A549 (cell line): ENCODE measurements around the gene HTRA2. TPM values are rescaled to one million over a fixed set of nuclear protein-coding genes. Genes with fewer than 3 reads are reported as not detected.
A peak's percentile ranks its signal among the peaks of the same experiment; 100 is the strongest.

ENCODE experiments used
- ATAC-seq, 2 experiments: fragments of 200-7000 bp in 1 of 2; fragments of >200 bp in 1 of 2; cut with Nextera tagmentation in 1 of 2; cut with Tn5 transposase in 1 of 2; 3 replicates each; pipeline versions ENCODE4 v1.8.0 to v1.9.1; 2018 to 2020; ENCODE audit warnings: mild to moderate bottlenecking in 1 of 2, moderate library complexity in 1 of 2
- CTCF ChIA-PET: fragments of 300-600 bp; sonication (Branson Sonifier 250); formaldehyde crosslinking; extraction: SDS; loops from one replicate; lab custom pipeline; 2021; ENCODE audit warnings: antibody characterized with exemption, inconsistent platforms; lab: Yijun Ruan, JAX
- POLR2A ChIA-PET: fragments of 350-600 bp; formaldehyde crosslinking; extraction: SDS; loops from one replicate; lab custom pipeline; 2021; ENCODE audit warnings: antibody characterized with exemption, inconsistent platforms; lab: Yijun Ruan, JAX
- DNase-seq, 2 experiments: peaks; one replicate each; pipeline versions ENCODE4 v3.0.0 to v3.0.0-alpha.2; 2011 to 2016; ENCODE audit warnings: low read depth in 1 of 2, low spot score in 1 of 2
- FAIRE-seq: peaks from 2 replicates; lab custom pipeline; 2011; peaks lifted over from hg19 to GRCh38; lab: Jason Lieb, UNC
- H3K27ac ChIP-seq, 2 experiments: fragments of >200 bp; sonication (Bioruptor Twin); formaldehyde crosslinking; 3 replicates each; pipeline ENCODE4 v1.5.1; 2016 to 2017
- H3K4me1 ChIP-seq: fragments of >200 bp; sonication (Bioruptor Twin); formaldehyde crosslinking; 3 replicates; pipeline ENCODE4 v1.6.1; 2016
- H3K4me2 ChIP-seq: fragments of >200 bp; sonication (Bioruptor Twin); formaldehyde crosslinking; 3 replicates; pipeline ENCODE4 v1.6.1; 2016
- H3K4me3 ChIP-seq: fragments of >200 bp; sonication (Bioruptor Twin); formaldehyde crosslinking; 3 replicates; pipeline ENCODE4 v1.5.1; 2016
- H3K9me3 ChIP-seq: fragments of >200 bp; sonication (Bioruptor Twin); formaldehyde crosslinking; 3 replicates; pipeline ENCODE4 v1.6.1; 2016
- BHLHE40 ChIP-seq: IDR thresholded peaks from 2 replicates; pipeline ENCODE4 v1.6.1; 2012; ENCODE audit warnings: low read depth, low read length, inconsistent platforms
- CBX8 ChIP-seq: fragments of 200-600 bp; sonication (generic); IDR thresholded peaks from 2 replicates; pipeline ENCODE4 v1.6.1; 2016
- CHD2 ChIP-seq: fragments of 150-350 bp; IDR thresholded peaks from 2 replicates; pipeline ENCODE4 v1.6.1; 2014; ENCODE audit warnings: low read length; ENCODE audit not compliant: partially characterized antibody
- EHMT2 ChIP-seq: fragments of 200-600 bp; sonication (generic); IDR thresholded peaks from 2 replicates; pipeline ENCODE4 v1.6.1; 2016; ENCODE audit warnings: antibody characterized with exemption, low read depth, mild to moderate bottlenecking, moderate library complexity
- ESRRA ChIP-seq: fragments of 150-350 bp; IDR thresholded peaks from 2 replicates; pipeline ENCODE4 v1.6.1; 2014; ENCODE audit warnings: mild to moderate bottlenecking, low read length, borderline replicate concordance
- JUN ChIP-seq, 2 experiments: fragments of >200 bp; sonication (Bioruptor Twin); formaldehyde crosslinking; IDR thresholded peaks; 2 replicates in 1 of 2; 3 replicates in 1 of 2; pipeline ENCODE4 v1.6.1; 2016 to 2017
- KDM5A ChIP-seq: fragments of 200-600 bp; sonication (generic); IDR thresholded peaks from 2 replicates; pipeline ENCODE4 v1.6.1; 2016; ENCODE audit warnings: antibody characterized with exemption, mild to moderate bottlenecking
- RNF2 ChIP-seq: fragments of 200-600 bp; sonication (generic); IDR thresholded peaks from 2 replicates; pipeline ENCODE4 v1.6.1; 2016; ENCODE audit warnings: low read depth, mild to moderate bottlenecking, antibody characterized with exemption, moderate library complexity, borderline replicate concordance
- SMC3 ChIP-seq: fragments of >200 bp; sonication (Bioruptor Twin); formaldehyde crosslinking; IDR thresholded peaks from 3 replicates; pipeline ENCODE4 v1.6.1; 2018; ENCODE audit warnings: inconsistent platforms
- SREBF2 ChIP-seq: fragments of 450-650 bp; IDR thresholded peaks from 2 replicates; pipeline ENCODE4 v1.6.1; 2014; ENCODE audit warnings: mild to moderate bottlenecking, moderate library complexity
- ZC3H11A ChIP-seq: fragments of 450-650 bp; IDR thresholded peaks from 2 replicates; pipeline ENCODE4 v1.6.1; 2014; ENCODE audit warnings: antibody characterized with exemption, mild to moderate bottlenecking
- WGBS: methylation state at CpG from one replicate; pipeline ENCODE4 v1.1.6; 2017; ENCODE audit errors: missing lambda C conversion rate; 5-methylcytosine and 5-hydroxymethylcytosine counted together
- polyA plus RNA-seq, 4 experiments: library from polyadenylated mRNA; depleted of rRNA in 3 of 4; stranded (reverse); fragments of >200 nt; fragmentation: RNase III in 1 of 4; extraction: RNeasy Plus Mini Kit Qiagen cat#74134 plus additional on column Dnase treatment in 1 of 4; gene quantifications; 2 replicates in 3 of 4; 3 replicates in 1 of 4; pipeline ENCODE4 v1.2.3, GENCODE V29; 2011 to 2017
- TF ChIP-seq, protein P1 (sequence below): fragments of 250-450 bp; sonication (Bioruptor Pico); IDR thresholded peaks from 2 replicates; pipeline ENCODE4 v1.5.0; 2020; ENCODE audit warnings: low read depth, mild to moderate bottlenecking, moderate library complexity
- TF ChIP-seq, protein P2 (sequence below): fragments of >200 bp; sonication (Bioruptor Twin); formaldehyde crosslinking; IDR thresholded peaks from 3 replicates; pipeline ENCODE4 v1.5.1; 2016
- TF ChIP-seq, protein P3 (sequence below): fragments of 150-350 bp; IDR thresholded peaks from 2 replicates; pipeline ENCODE4 v1.6.1; 2014; ENCODE audit warnings: low read depth, mild to moderate bottlenecking, low read length
- TF ChIP-seq, protein P4 (sequence below): fragments of 450-650 bp; IDR thresholded peaks from 2 replicates; pipeline ENCODE4 v1.6.1; 2014; ENCODE audit warnings: antibody characterized with exemption
- TF ChIP-seq, protein P5 (sequence below): fragments of 200-600 bp; sonication (generic); IDR thresholded peaks from 2 replicates; pipeline ENCODE4 v1.6.1; 2016; ENCODE audit warnings: antibody characterized with exemption, mild to moderate bottlenecking, moderate library complexity
- TF ChIP-seq, protein P6 (sequence below): IDR thresholded peaks from 2 replicates; pipeline ENCODE4 v1.6.1; 2012
- TF ChIP-seq, protein P7 (sequence below): fragments of >200 bp; sonication (Bioruptor Twin); formaldehyde crosslinking; IDR thresholded peaks from 2 replicates; pipeline ENCODE4 v1.6.1; 2016

HTRA2 gene
- polyA plus RNA-seq, 2 of the 4 experiments (the other 2 are of a cell fraction): 28.7 to 36.5 TPM

DNA sequence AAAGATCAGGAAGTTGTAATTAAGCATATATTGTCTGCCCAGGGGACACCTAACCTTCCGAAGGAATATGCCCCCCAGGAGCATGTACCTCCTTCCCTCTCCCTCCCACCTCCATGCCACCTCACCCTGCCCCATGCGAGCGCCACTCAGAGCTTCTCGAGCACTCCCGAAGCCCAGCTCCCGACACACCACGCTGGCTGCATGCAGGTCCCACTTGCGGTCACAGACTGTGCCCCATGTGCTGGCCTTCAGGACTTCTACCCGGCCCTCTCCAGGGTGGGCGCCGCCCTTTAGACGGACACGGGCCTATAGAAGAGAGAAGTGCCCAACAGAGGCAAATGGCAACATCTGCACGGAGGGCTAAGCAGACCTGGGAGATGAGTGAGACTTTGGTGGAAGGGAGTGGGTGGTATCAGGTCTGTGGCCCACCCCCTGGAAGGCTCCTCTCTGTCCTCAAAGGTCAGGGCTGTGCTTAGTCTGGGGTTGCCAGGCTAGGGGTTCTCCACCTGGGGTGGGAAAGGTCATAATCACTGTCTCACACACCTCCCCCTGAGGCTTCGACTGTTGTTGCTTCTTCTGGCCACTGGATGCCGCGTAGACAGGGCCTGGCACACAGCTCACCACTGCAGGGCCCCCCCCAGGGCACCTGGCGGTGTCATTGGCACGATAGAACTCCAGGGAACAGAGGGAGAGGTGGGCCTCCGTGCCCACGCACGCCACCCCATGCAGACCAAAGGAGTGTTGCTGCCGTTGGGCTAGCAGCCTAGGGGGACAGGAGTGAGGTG, 6.6 kb downstream of the HTRA2 start:
- H3K27ac ChIP-seq: no peak overlapping the region
- peak in 1 of 2 experiments; percentile 47; a peak in 3 of 6 replicates for ATAC-seq
- H3K4me3 ChIP-seq: no peak overlapping the region
- whole genome bisulfite sequencing: 71% methylated on average over 23 of the region's 23 CpGs
- no peak for FAIRE-seq
- TF ChIP-seq, protein P1, sequence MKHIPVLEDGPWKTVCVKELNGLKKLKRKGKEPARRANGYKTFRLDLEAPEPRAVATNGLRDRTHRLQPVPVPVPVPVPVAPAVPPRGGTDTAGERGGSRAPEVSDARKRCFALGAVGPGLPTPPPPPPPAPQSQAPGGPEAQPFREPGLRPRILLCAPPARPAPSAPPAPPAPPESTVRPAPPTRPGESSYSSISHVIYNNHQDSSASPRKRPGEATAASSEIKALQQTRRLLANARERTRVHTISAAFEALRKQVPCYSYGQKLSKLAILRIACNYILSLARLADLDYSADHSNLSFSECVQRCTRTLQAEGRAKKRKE (CRISPR knock-in tag): no peak
- TF ChIP-seq BHLHE40: no peak
- TF ChIP-seq SMC3: no peak
- no peak for TF ChIP-seq JUN (IDR thresholded peaks at IDR 0.05)
- TF ChIP-seq, protein P2, sequence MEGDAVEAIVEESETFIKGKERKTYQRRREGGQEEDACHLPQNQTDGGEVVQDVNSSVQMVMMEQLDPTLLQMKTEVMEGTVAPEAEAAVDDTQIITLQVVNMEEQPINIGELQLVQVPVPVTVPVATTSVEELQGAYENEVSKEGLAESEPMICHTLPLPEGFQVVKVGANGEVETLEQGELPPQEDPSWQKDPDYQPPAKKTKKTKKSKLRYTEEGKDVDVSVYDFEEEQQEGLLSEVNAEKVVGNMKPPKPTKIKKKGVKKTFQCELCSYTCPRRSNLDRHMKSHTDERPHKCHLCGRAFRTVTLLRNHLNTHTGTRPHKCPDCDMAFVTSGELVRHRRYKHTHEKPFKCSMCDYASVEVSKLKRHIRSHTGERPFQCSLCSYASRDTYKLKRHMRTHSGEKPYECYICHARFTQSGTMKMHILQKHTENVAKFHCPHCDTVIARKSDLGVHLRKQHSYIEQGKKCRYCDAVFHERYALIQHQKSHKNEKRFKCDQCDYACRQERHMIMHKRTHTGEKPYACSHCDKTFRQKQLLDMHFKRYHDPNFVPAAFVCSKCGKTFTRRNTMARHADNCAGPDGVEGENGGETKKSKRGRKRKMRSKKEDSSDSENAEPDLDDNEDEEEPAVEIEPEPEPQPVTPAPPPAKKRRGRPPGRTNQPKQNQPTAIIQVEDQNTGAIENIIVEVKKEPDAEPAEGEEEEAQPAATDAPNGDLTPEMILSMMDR: no peak
- TF ChIP-seq RNF2: no peak
- no peak for TF ChIP-seq CHD2
- TF ChIP-seq ESRRA: no peak
- TF ChIP-seq CBX8: no peak
- TF ChIP-seq, protein P3, sequence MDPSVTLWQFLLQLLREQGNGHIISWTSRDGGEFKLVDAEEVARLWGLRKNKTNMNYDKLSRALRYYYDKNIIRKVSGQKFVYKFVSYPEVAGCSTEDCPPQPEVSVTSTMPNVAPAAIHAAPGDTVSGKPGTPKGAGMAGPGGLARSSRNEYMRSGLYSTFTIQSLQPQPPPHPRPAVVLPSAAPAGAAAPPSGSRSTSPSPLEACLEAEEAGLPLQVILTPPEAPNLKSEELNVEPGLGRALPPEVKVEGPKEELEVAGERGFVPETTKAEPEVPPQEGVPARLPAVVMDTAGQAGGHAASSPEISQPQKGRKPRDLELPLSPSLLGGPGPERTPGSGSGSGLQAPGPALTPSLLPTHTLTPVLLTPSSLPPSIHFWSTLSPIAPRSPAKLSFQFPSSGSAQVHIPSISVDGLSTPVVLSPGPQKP: no peak
- TF ChIP-seq EHMT2: no peak
- TF ChIP-seq ZC3H11A: no peak
- TF ChIP-seq SREBF2: no peak
- TF ChIP-seq, protein P4, sequence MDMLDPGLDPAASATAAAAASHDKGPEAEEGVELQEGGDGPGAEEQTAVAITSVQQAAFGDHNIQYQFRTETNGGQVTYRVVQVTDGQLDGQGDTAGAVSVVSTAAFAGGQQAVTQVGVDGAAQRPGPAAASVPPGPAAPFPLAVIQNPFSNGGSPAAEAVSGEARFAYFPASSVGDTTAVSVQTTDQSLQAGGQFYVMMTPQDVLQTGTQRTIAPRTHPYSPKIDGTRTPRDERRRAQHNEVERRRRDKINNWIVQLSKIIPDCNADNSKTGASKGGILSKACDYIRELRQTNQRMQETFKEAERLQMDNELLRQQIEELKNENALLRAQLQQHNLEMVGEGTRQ: no peak
- no peak for TF ChIP-seq KDM5A
- TF ChIP-seq, protein P5, sequence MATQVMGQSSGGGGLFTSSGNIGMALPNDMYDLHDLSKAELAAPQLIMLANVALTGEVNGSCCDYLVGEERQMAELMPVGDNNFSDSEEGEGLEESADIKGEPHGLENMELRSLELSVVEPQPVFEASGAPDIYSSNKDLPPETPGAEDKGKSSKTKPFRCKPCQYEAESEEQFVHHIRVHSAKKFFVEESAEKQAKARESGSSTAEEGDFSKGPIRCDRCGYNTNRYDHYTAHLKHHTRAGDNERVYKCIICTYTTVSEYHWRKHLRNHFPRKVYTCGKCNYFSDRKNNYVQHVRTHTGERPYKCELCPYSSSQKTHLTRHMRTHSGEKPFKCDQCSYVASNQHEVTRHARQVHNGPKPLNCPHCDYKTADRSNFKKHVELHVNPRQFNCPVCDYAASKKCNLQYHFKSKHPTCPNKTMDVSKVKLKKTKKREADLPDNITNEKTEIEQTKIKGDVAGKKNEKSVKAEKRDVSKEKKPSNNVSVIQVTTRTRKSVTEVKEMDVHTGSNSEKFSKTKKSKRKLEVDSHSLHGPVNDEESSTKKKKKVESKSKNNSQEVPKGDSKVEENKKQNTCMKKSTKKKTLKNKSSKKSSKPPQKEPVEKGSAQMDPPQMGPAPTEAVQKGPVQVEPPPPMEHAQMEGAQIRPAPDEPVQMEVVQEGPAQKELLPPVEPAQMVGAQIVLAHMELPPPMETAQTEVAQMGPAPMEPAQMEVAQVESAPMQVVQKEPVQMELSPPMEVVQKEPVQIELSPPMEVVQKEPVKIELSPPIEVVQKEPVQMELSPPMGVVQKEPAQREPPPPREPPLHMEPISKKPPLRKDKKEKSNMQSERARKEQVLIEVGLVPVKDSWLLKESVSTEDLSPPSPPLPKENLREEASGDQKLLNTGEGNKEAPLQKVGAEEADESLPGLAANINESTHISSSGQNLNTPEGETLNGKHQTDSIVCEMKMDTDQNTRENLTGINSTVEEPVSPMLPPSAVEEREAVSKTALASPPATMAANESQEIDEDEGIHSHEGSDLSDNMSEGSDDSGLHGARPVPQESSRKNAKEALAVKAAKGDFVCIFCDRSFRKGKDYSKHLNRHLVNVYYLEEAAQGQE: no peak
- TF ChIP-seq, protein P6, sequence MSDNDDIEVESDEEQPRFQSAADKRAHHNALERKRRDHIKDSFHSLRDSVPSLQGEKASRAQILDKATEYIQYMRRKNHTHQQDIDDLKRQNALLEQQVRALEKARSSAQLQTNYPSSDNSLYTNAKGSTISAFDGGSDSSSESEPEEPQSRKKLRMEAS: no peak
- TF ChIP-seq, protein P7, sequence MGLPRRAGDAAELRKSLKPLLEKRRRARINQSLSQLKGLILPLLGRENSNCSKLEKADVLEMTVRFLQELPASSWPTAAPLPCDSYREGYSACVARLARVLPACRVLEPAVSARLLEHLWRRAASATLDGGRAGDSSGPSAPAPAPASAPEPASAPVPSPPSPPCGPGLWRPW: no peak
- ChIA-PET CTCF (interaction anchor here (0.8 to 8.5 kb wide), 6 partner anchors 8 to 54 kb away, joined by 3 to 92 read pairs (median 4); partner anchors contain the start of genes CCDC142 and TTC31), POLR2A (no interaction called here)
- H3K4me1 ChIP-seq: no peaks in the 10 kb centered on the region
- no peak overlapping the region for H3K4me2 ChIP-seq
- no peaks in the 10 kb centered on the region for H3K9me3 ChIP-seq
- no peak for DNase-seq
